ENCODE data around the gene HELZ2. TPM values are rescaled to one million over a fixed set of nuclear protein-coding genes. Genes with fewer than 3 reads are reported as not detected.

The HELZ2 gene
- total and polyA plus RNA-seq, 2 donors (not counting 1 experiment from before 2014, with no cell fraction given), result 36.3 to 52.6 TPM

GRCh38 chr20:63564036-63564810 is 9.8 kb downstream of the HELZ2 start:
- Mint-ChIP-seq H3K27ac (no peak overlapping the region), H3K27me3 (no peaks in the 10 kb centered on the region), H3K9me3 (ENCODE audit: insufficient read depth) (no peaks in the 10 kb centered on the region), H3K4me1 (peaks cover 27% of the 10 kb centered on the region), H3K4me3 (no peak overlapping the region)
- ATAC-seq (ENCODE audit: low read depth), result no peak
- Histone ChIP-seq H3K4me2 (replicated peaks; ENCODE audit: low read depth, low read length, poor library complexity, severe bottlenecking) (no peak overlapping the region), H4K20me1 (ENCODE audit: control insufficient read depth, insufficient read depth, low read length, poor library complexity, severe bottlenecking) (peaks cover 94% of the 10 kb centered on the region), H3K4me1 (ENCODE audit: control insufficient read depth in 2 of 2, insufficient read depth in 2 of 2, low read length in 2 of 2) (peaks cover 26 to 34% of the 10 kb centered on the region in 2 donors), H3K9ac (ENCODE audit: low read length) (no peak overlapping the region), H3K27ac (ENCODE audit: low read length in 2 of 2) (no peak overlapping the region), H2AFZ (ENCODE audit: insufficient read depth, low read depth, low read length, poor library complexity, severe bottlenecking) (no peak overlapping the region), H3K36me3 (replicated peaks in 1 of 2; ENCODE audit: control extremely low read depth in 1 of 2, control insufficient read depth in 1 of 2, extremely low read depth in 1 of 2, insufficient read depth in 2 of 2, low read length in 1 of 2) (peaks cover 0 to 59% of the 10 kb centered on the region in 2 experiments), H3K79me2 (ENCODE audit: control insufficient read depth, insufficient read depth, low read length) (peaks cover 7% of the 10 kb centered on the region), H3K4me3 (ENCODE audit: control extremely low read depth in 1 of 5, extremely low read depth in 1 of 5, insufficient read depth in 1 of 5, low read depth in 2 of 5, low read length in 4 of 5) (no peak overlapping the region), H3K9me3 (ENCODE audit: control extremely low read depth in 1 of 3, control insufficient read depth in 2 of 3, insufficient read depth in 1 of 3, low read length in 2 of 3) (peaks cover 0 to 9% (median 0%) of the 10 kb centered on the region in 3 donors), H3K27me3 (replicated peaks in 1 of 4; ENCODE audit: control extremely low read depth in 1 of 4, control insufficient read depth in 3 of 4, insufficient read depth in 4 of 4, low read length in 3 of 4) (no peaks in the 10 kb centered on the region)
- DNase-seq, result no peak
- intact Hi-C loops (cut with micrococcal nuclease), result no loop called here
- 97% methylated on average over 61 of the region's 62 CpGs for whole genome bisulfite sequencing (ENCODE audit: insufficient coverage)
- no peak for TF ChIP-seq CTCF (IDR thresholded peaks at IDR 0.05)
- TF ChIP-seq EZH2 (IDR thresholded peaks at IDR 0.05; ENCODE audit: borderline replicate concordance, insufficient read depth, low read depth, low read length, poor library complexity, severe bottlenecking), result no peak
- POLR2A ChIA-PET, result interaction anchor here (1.6 kb wide), 2 partner anchors 9 to 11 kb away, joined by 3 to 4 read pairs; no protein-coding TSS in a partner anchor
- CTCF ChIA-PET, result no interaction called here
